ENCODE results near the gene LAMB1.
A peak's percentile ranks its signal among the peaks of the same experiment; 100 is the strongest.
"Not testable (repeated sequence)": the region's sequence is repeated elsewhere in the genome, so short reads cannot be mapped to it uniquely, and the experiment has no call there.

Gene LAMB1

GRCh38 chr7:107900496-107901015, 102.4 kb downstream of the LAMB1 start:
- no peak overlapping the region for H3K4me3 ChIP-seq (replicated peaks; ENCODE audit: insufficient read depth, low read length)
- DNase-seq (ENCODE audit: low read depth in 1 of 2, low spot score in 1 of 2), result no peak
- no peaks in the 10 kb centered on the region for H3K27me3 ChIP-seq (ENCODE audit: insufficient read depth, poor library complexity, severe bottlenecking)
- TF ChIP-seq SPI1 (IDR thresholded peaks at IDR 0.05; ENCODE audit: borderline replicate concordance, low read depth) (no peak), POLR2AphosphoS5 (IDR thresholded peaks at IDR 0.05; ENCODE audit: low read depth) (no peak), GABPA (IDR thresholded peaks at IDR 0.05; ENCODE audit: low read depth) (no peak), REST (IDR thresholded peaks at IDR 0.05; ENCODE audit: insufficient replicate concordance, low read depth) (no peak)
- TF ChIP-seq, protein P1, sequence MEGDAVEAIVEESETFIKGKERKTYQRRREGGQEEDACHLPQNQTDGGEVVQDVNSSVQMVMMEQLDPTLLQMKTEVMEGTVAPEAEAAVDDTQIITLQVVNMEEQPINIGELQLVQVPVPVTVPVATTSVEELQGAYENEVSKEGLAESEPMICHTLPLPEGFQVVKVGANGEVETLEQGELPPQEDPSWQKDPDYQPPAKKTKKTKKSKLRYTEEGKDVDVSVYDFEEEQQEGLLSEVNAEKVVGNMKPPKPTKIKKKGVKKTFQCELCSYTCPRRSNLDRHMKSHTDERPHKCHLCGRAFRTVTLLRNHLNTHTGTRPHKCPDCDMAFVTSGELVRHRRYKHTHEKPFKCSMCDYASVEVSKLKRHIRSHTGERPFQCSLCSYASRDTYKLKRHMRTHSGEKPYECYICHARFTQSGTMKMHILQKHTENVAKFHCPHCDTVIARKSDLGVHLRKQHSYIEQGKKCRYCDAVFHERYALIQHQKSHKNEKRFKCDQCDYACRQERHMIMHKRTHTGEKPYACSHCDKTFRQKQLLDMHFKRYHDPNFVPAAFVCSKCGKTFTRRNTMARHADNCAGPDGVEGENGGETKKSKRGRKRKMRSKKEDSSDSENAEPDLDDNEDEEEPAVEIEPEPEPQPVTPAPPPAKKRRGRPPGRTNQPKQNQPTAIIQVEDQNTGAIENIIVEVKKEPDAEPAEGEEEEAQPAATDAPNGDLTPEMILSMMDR (IDR thresholded peaks at IDR 0.05; ENCODE audit: insufficient read depth, low read length), result no peak
- no peak overlapping the region; the same call in 1 of the 2 replicates for H3K27ac ChIP-seq (replicated peaks)

GRCh38 chr7:107898997-107899594, 103.9 kb downstream of the LAMB1 start:
- Histone ChIP-seq H3K4me3 (replicated peaks; ENCODE audit: insufficient read depth, low read length) (no peak overlapping the region), H3K27me3 (ENCODE audit: insufficient read depth, poor library complexity, severe bottlenecking) (no peaks in the 10 kb centered on the region), H3K27ac (replicated peaks) (no peak overlapping the region)
- no peak for TF ChIP-seq POLR2AphosphoS5 (IDR thresholded peaks at IDR 0.05; ENCODE audit: low read depth)
- no peak for DNase-seq (ENCODE audit: low read depth in 1 of 2, low spot score in 1 of 2)

- not testable (repeated sequence) for DNase-seq (ENCODE audit: low read depth in 1 of 2, low spot score in 1 of 2); H3K27me3 ChIP-seq (ENCODE audit: insufficient read depth, poor library complexity, severe bottlenecking)
- H3K4me3 ChIP-seq (replicated peaks; ENCODE audit: insufficient read depth, low read length), result peak overlapping the region; percentile 85
- H3K27ac ChIP-seq (replicated peaks), result peak overlapping the region; percentile 85
These were observed 110.6 kb downstream of the LAMB1 start for GRCh38 chr7:107892367-107892741.

DNA sequence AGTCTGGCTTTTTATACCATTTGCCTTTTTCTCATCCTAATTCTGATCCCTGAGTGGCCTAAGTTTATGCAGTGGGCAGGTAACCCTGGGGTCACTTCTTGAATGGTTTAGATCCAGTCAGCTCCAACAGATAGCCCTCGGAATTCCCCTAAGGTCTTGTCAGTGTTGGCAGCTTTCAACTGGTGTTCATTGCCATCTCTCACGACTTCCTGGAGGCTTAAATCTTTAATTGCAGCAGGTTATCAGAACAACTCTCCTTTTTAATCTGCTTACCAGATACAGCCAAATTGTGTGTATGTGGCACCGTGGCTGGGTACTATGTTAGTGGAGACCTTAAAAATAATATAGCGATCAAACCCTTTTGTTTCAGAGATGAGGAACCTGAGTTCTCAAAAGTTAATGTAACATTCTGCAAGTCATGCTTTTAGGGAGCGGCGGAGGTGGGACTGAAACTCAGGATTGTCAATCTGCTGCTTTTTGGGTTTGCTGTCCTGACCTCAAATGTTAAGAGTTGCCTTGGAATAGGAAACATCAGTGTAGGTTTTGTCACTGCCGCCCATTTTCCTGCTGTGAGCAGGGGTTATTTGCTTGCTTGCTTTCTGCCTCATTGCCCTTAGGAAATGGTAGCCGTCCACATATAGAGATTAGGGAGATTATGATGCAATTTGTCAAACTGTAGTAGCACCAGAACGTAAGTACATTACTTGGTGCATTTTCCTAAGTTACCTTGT, 111.2 kb downstream of the LAMB1 start:
- Histone ChIP-seq H3K27ac (replicated peaks) (peak overlapping the region; percentile 85), H3K4me3 (replicated peaks; ENCODE audit: insufficient read depth, low read length) (peak overlapping the region; percentile 85), H3K27me3 (ENCODE audit: insufficient read depth, poor library complexity, severe bottlenecking) (no peaks in the 10 kb centered on the region)
- DNase-seq (ENCODE audit: low read depth in 1 of 2, low spot score in 1 of 2), result peak in 1 of 2 experiments; percentile 32
- TF ChIP-seq, protein P1 (IDR thresholded peaks at IDR 0.05; ENCODE audit: insufficient read depth, low read length), result no peak
- TF ChIP-seq SPI1 (IDR thresholded peaks at IDR 0.05; ENCODE audit: borderline replicate concordance, low read depth) (no peak), REST (IDR thresholded peaks at IDR 0.05; ENCODE audit: insufficient replicate concordance, low read depth) (no peak), POLR2AphosphoS5 (IDR thresholded peaks at IDR 0.05; ENCODE audit: low read depth) (no peak), GABPA (IDR thresholded peaks at IDR 0.05; ENCODE audit: low read depth) (no peak)

Measured in HL-60 (cell line).